IMR-90 (cell line): ENCODE measurements around the gene BAZ2B. TPM values are rescaled to one million over a fixed set of nuclear protein-coding genes. Genes with fewer than 3 reads are reported as not detected.

Experiments used
- ATAC-seq: fragments of 200-7000 bp; cut with Tn5 transposase; 2 replicates; pipeline ENCODE4 v1.9.1; 2020; ENCODE audit warnings: low read depth, mild to moderate bottlenecking, moderate library complexity
- BruUV-seq: library from RNA; stranded (reverse); fragments of 400-500 nt; replicated peaks from 2 replicates; lab custom pipeline; 2021; lab: Mats Ljungman, UMichigan
- CTCF ChIA-PET: fragments of 300-600 bp; formaldehyde crosslinking; extraction: SDS; loops from one replicate; lab custom pipeline; 2021; ENCODE audit warnings: antibody characterized with exemption; lab: Yijun Ruan, JAX
- POLR2A ChIA-PET: fragments of 300-600 bp; sonication (Branson Sonifier 250); formaldehyde crosslinking; loops from one replicate; lab custom pipeline; 2022; ENCODE audit warnings: antibody characterized with exemption; ENCODE audit not compliant: unreplicated experiment; lab: Charles Lee
- DNase-seq: peaks from one replicate; pipeline ENCODE4 v3.0.0; 2013
- H2AFZ ChIP-seq: replicated peaks from 2 replicates; pipeline ENCODE3; 2013; ENCODE audit warnings: low read length, mild to moderate bottlenecking; ENCODE audit not compliant: poor library complexity
- H2AK5ac ChIP-seq: 2 replicates; pipeline ENCODE4 v1.6.1; 2013; ENCODE audit warnings: low read depth, low read length, inconsistent platforms
- H2AK9ac ChIP-seq: replicated peaks from 2 replicates; pipeline ENCODE3; 2013; ENCODE audit warnings: mild to moderate bottlenecking, low read depth, low read length, moderate library complexity; ENCODE audit not compliant: poor library complexity
- H2BK120ac ChIP-seq: 2 replicates; pipeline ENCODE4 v1.6.1; 2013; ENCODE audit warnings: low read depth, low read length, inconsistent platforms
- H2BK15ac ChIP-seq: 3 replicates; pipeline ENCODE4 v1.6.1; 2013; ENCODE audit warnings: low read depth, low read length, inconsistent platforms
- H2BK20ac ChIP-seq: 2 replicates; pipeline ENCODE4 v1.6.1; 2013; ENCODE audit warnings: low read depth, mild to moderate bottlenecking, inconsistent platforms, low read length, moderate library complexity
- H2BK5ac ChIP-seq: 2 replicates; pipeline ENCODE4 v1.6.1; 2013; ENCODE audit warnings: mild to moderate bottlenecking, low read depth, low read length, inconsistent platforms; ENCODE audit not compliant: poor library complexity, severe bottlenecking
- H3K14ac ChIP-seq: replicated peaks from 2 replicates; pipeline ENCODE4 v1.6.1; 2013; ENCODE audit warnings: low read depth, low read length, inconsistent platforms
- H3K18ac ChIP-seq: 2 replicates; pipeline ENCODE4 v1.6.1; 2013; ENCODE audit warnings: low read depth, low read length, control low read depth
- H3K23ac ChIP-seq: 2 replicates; pipeline ENCODE4 v1.6.1; 2013; ENCODE audit warnings: low read depth, low read length, inconsistent platforms
- H3K27ac ChIP-seq: 2 replicates; pipeline ENCODE4 v1.5.1; 2013; ENCODE audit warnings: mild to moderate bottlenecking, control low read depth, low read length; ENCODE audit not compliant: insufficient read depth
- H3K27me3 ChIP-seq: 2 replicates; pipeline ENCODE4 v1.6.1; 2013; ENCODE audit warnings: low read length; ENCODE audit not compliant: control insufficient read depth, insufficient read depth
- H3K36me3 ChIP-seq: 2 replicates; pipeline ENCODE4 v1.6.1; 2013; ENCODE audit warnings: low read length, mixed read lengths; ENCODE audit not compliant: control insufficient read depth, insufficient read depth
- H3K4ac ChIP-seq: 2 replicates; pipeline ENCODE4 v1.6.1; 2013; ENCODE audit warnings: low read depth, low read length, inconsistent platforms
- H3K4me1 ChIP-seq: 2 replicates; pipeline ENCODE4 v1.6.1; 2013; ENCODE audit warnings: low read length, mixed read lengths; ENCODE audit not compliant: control insufficient read depth, insufficient read depth
- H3K4me2 ChIP-seq: 2 replicates; pipeline ENCODE4 v1.6.1; 2013; ENCODE audit warnings: low read depth, mild to moderate bottlenecking, control low read depth, low read length, moderate library complexity
- H3K4me3 ChIP-seq: 2 replicates; pipeline ENCODE4 v1.5.1; 2013; ENCODE audit warnings: low read depth, mild to moderate bottlenecking, control low read depth, low read length, moderate library complexity; ENCODE audit not compliant: insufficient read depth
- H3K56ac ChIP-seq: 2 replicates; pipeline ENCODE4 v1.6.1; 2013; ENCODE audit warnings: low read length, inconsistent platforms; ENCODE audit not compliant: insufficient read depth; ENCODE audit errors: extremely low read depth
- H3K79me1 ChIP-seq, 2 experiments: 2 replicates each; pipeline ENCODE4 v1.6.1; 2013; ENCODE audit warnings: low read length in 2 of 2, inconsistent platforms in 1 of 2, low read depth in 1 of 2
- H3K9ac ChIP-seq: 2 replicates; pipeline ENCODE4 v1.6.1; 2013; ENCODE audit warnings: low read depth, low read length, control low read depth
- H3K9me1 ChIP-seq: 2 replicates; pipeline ENCODE4 v1.6.1; 2013; ENCODE audit warnings: low read length, inconsistent platforms; ENCODE audit not compliant: insufficient read depth
- H3K9me3 ChIP-seq: 2 replicates; pipeline ENCODE4 v1.6.1; 2013; ENCODE audit warnings: low read length; ENCODE audit not compliant: control insufficient read depth, insufficient read depth
- H4K20me1 ChIP-seq: 2 replicates; pipeline ENCODE4 v1.6.1; 2013; ENCODE audit warnings: low read length, inconsistent platforms; ENCODE audit not compliant: insufficient read depth
- H4K5ac ChIP-seq: 2 replicates; pipeline ENCODE4 v1.6.1; 2013; ENCODE audit warnings: mild to moderate bottlenecking, low read depth, low read length, control low read depth
- H4K8ac ChIP-seq, 2 experiments: 2 replicates each; pipeline ENCODE4 v1.6.1; 2013; ENCODE audit warnings: low read depth in 2 of 2, low read length in 2 of 2, control low read depth in 1 of 2, inconsistent platforms in 1 of 2
- H4K91ac ChIP-seq: 2 replicates; pipeline ENCODE4 v1.6.1; 2013; ENCODE audit warnings: low read depth, low read length, inconsistent platforms; ENCODE audit not compliant: insufficient read depth
- BHLHE40 ChIP-seq: fragments of 150-350 bp; IDR thresholded peaks from 2 replicates; pipeline ENCODE4 v1.6.1; 2016; ENCODE audit warnings: mild to moderate bottlenecking, low read depth, low read length
- CEBPB ChIP-seq: IDR thresholded peaks from 2 replicates; pipeline ENCODE4 v1.6.1; 2012; ENCODE audit warnings: low read depth, low read length, improper control_type of control experiment
- CHD1 ChIP-seq: IDR thresholded peaks from 2 replicates; pipeline ENCODE4 v1.6.1; 2012; ENCODE audit warnings: low read depth, low read length, improper control_type of control experiment
- FOS ChIP-seq: fragments of 150-350 bp; IDR thresholded peaks from 2 replicates; pipeline ENCODE4 v1.6.1; 2016; ENCODE audit warnings: low read depth, low read length
- MAFK ChIP-seq: IDR thresholded peaks from 2 replicates; pipeline ENCODE4 v1.6.1; 2012; ENCODE audit warnings: low read depth, low read length, improper control_type of control experiment
- MAZ ChIP-seq: IDR thresholded peaks from 2 replicates; pipeline ENCODE4 v1.6.1; 2012; ENCODE audit warnings: low read depth, mild to moderate bottlenecking, low read length, improper control_type of control experiment, moderate library complexity, borderline replicate concordance
- MXI1 ChIP-seq: IDR thresholded peaks from 2 replicates; pipeline ENCODE4 v1.6.1; 2012; ENCODE audit warnings: low read depth, mild to moderate bottlenecking, low read length, moderate library complexity, borderline replicate concordance
- NFE2L2 ChIP-seq: fragments of 150-350 bp; IDR thresholded peaks from 2 replicates; pipeline ENCODE4 v1.6.1; 2016; ENCODE audit warnings: low read depth, mild to moderate bottlenecking, low read length
- POLR2A ChIP-seq: IDR thresholded peaks from 2 replicates; pipeline ENCODE4 v1.6.1; 2012; ENCODE audit warnings: mild to moderate bottlenecking, low read depth, low read length
- RAD21 ChIP-seq: IDR thresholded peaks from 2 replicates; pipeline ENCODE4 v1.6.1; 2012; ENCODE audit warnings: low read length, improper control_type of control experiment
- RCOR1 ChIP-seq: IDR thresholded peaks from 2 replicates; pipeline ENCODE4 v1.6.1; 2012; ENCODE audit warnings: mild to moderate bottlenecking, low read length, improper control_type of control experiment; ENCODE audit not compliant: insufficient replicate concordance
- RFX5 ChIP-seq: IDR thresholded peaks from 2 replicates; pipeline ENCODE4 v1.8.0; 2012; ENCODE audit warnings: low read depth, mild to moderate bottlenecking, low read length, moderate library complexity
- SMC3 ChIP-seq: fragments of 150-350 bp; IDR thresholded peaks from 2 replicates; pipeline ENCODE4 v1.6.1; 2016; ENCODE audit warnings: low read depth, mild to moderate bottlenecking, antibody characterized with exemption, low read length, moderate library complexity
- WGBS, 2 experiments: methylation state at CpG; one replicate each; pipeline versions ENCODE4 v1.1.5 to v1.1.7; 2013; ENCODE audit warnings: missing lambda C conversion rate in 2 of 2; ENCODE audit not compliant: insufficient read length in 1 of 2; ENCODE audit errors: extremely low coverage in 2 of 2; 5-methylcytosine and 5-hydroxymethylcytosine counted together
- dilution Hi-C: fragments of 300-500 bp; cut with HindIII; formaldehyde crosslinking; loops from one replicate; pipeline ENCODE4 v1.14.3; 2018; ENCODE audit warnings: low sequenced_read_pairs; ENCODE audit not compliant: unreplicated experiment
- in situ Hi-C: fragments of 300-500 bp; cut with MboI; formaldehyde crosslinking; loops from 3 replicates; pipeline ENCODE4 v1.14.3; 2019; ENCODE audit warnings: low sequenced_read_pairs, inconsistent platforms, mixed read lengths
- intact Hi-C: fragments of 100-400 bp; cut with micrococcal nuclease; formaldehyde crosslinking; loops from 2 replicates; pipeline ENCODE4 v1.10.0; 2022
- polyA plus RNA-seq, 3 experiments: library from polyadenylated mRNA; depleted of rRNA; stranded (reverse); fragments of >200 nt; gene quantifications; 2 replicates each; pipeline ENCODE4 v1.2.3, GENCODE V29; 2012; ENCODE audit warnings: low replicate concordance in 1 of 3
- total RNA-seq: library from RNA; depleted of rRNA; stranded (reverse); fragments of >200 nt; gene quantifications from 2 replicates; pipeline ENCODE4 v1.2.3, GENCODE V29; 2012
- TF ChIP-seq, protein P1 (sequence below): fragments of 150-350 bp; IDR thresholded peaks from 2 replicates; pipeline ENCODE4 v1.6.1; 2017; ENCODE audit warnings: mild to moderate bottlenecking, antibody characterized with exemption, low read length, low read depth
- TF ChIP-seq, protein P2 (sequence below): conservative IDR thresholded peaks from 2 replicates; pipeline ENCODE4 v1.5.1; 2012; ENCODE audit warnings: mild to moderate bottlenecking, low read depth, low read length, improper control_type of control experiment
- TF ChIP-seq, protein P3 (sequence below): fragments of 150-350 bp; IDR thresholded peaks from 2 replicates; pipeline ENCODE4 v1.6.1; 2016; ENCODE audit warnings: low read depth, mild to moderate bottlenecking, low read length, moderate library complexity, borderline replicate concordance

Gene BAZ2B
- total and polyA plus RNA-seq, 2 of the 4 experiments (the other 2 are of a cell fraction): 8.9 to 42.1 TPM

DNA sequence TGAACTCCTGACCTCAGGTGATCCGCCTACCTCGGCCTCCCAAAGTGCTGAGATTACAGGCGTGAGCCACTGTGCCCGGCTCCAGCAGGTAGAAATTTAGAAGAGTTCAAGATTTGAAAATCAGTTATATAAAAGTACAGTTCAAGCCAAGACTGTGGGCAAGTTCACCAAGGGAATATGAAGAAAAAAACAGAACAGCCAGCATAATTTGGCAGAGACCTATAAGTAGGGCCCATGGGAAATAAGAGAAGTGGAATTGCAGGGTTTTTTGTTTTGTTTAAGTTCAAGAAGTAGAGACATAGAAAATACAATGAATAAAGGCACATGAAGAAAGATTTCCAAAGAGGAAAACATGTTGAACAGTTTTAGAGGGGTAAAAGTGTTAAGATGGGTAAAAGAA, 57.9 kb downstream of the BAZ2B start:
- H2BK15ac ChIP-seq: no peak overlapping the region
- H2AK5ac ChIP-seq: no peak overlapping the region
- H4K91ac ChIP-seq: no peak overlapping the region
- H2AK9ac ChIP-seq: no peak overlapping the region
- no peak for DNase-seq
- no peaks in the 10 kb centered on the region for H3K4me1 ChIP-seq
- ATAC-seq: no peak
- no peaks in the 10 kb centered on the region for H4K20me1 ChIP-seq
- H3K9me3 ChIP-seq: peaks cover 3% of the 10 kb centered on the region; the same call in 1 of the 2 replicates
- H3K23ac ChIP-seq: no peak overlapping the region
- H3K4me2 ChIP-seq: no peak overlapping the region
- H2BK5ac ChIP-seq: no peak overlapping the region
- CTCF ChIA-PET: no interaction called here
- H3K4me3 ChIP-seq: no peak overlapping the region
- in situ Hi-C loops: no loop called here
- no peak overlapping the region for H4K8ac ChIP-seq
- H3K27me3 ChIP-seq: no peaks in the 10 kb centered on the region
- H2AFZ ChIP-seq: no peak overlapping the region
- WGBS, 2 experiments: 100% methylated on average over 2 of the region's 4 CpGs; no CpG with 5 or more reads in 1 of the 2 experiments
- no peak overlapping the region for H3K14ac ChIP-seq
- no TSS peak for BruUV-seq
- H3K4ac ChIP-seq: no peak overlapping the region
- no peak overlapping the region for H3K56ac ChIP-seq
- H3K79me1 ChIP-seq: peaks cover 0 to 24% of the 10 kb centered on the region in 2 experiments; a peak in 3 of 4 replicates
- no peak overlapping the region for H3K27ac ChIP-seq
- H3K9ac ChIP-seq: no peak overlapping the region
- H4K5ac ChIP-seq: no peak overlapping the region
- dilution Hi-C loops: no loop called here
- intact Hi-C loops: no loop called here
- H2BK20ac ChIP-seq: no peak overlapping the region
- no peak for TF ChIP-seq MAFK
- no peak for TF ChIP-seq SMC3
- no peak for TF ChIP-seq RFX5
- no peak for TF ChIP-seq CHD1
- TF ChIP-seq RCOR1: no peak
- no peak for TF ChIP-seq CEBPB
- TF ChIP-seq, protein P1, sequence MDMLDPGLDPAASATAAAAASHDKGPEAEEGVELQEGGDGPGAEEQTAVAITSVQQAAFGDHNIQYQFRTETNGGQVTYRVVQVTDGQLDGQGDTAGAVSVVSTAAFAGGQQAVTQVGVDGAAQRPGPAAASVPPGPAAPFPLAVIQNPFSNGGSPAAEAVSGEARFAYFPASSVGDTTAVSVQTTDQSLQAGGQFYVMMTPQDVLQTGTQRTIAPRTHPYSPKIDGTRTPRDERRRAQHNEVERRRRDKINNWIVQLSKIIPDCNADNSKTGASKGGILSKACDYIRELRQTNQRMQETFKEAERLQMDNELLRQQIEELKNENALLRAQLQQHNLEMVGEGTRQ: no peak
- no peak for TF ChIP-seq MXI1
- no peak for TF ChIP-seq MAZ
- no peak for TF ChIP-seq NFE2L2
- TF ChIP-seq RAD21: no peak
- no peak for TF ChIP-seq POLR2A
- TF ChIP-seq, protein P2, sequence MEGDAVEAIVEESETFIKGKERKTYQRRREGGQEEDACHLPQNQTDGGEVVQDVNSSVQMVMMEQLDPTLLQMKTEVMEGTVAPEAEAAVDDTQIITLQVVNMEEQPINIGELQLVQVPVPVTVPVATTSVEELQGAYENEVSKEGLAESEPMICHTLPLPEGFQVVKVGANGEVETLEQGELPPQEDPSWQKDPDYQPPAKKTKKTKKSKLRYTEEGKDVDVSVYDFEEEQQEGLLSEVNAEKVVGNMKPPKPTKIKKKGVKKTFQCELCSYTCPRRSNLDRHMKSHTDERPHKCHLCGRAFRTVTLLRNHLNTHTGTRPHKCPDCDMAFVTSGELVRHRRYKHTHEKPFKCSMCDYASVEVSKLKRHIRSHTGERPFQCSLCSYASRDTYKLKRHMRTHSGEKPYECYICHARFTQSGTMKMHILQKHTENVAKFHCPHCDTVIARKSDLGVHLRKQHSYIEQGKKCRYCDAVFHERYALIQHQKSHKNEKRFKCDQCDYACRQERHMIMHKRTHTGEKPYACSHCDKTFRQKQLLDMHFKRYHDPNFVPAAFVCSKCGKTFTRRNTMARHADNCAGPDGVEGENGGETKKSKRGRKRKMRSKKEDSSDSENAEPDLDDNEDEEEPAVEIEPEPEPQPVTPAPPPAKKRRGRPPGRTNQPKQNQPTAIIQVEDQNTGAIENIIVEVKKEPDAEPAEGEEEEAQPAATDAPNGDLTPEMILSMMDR: no peak
- no peak for TF ChIP-seq BHLHE40
- no peak for TF ChIP-seq FOS
- TF ChIP-seq, protein P3, sequence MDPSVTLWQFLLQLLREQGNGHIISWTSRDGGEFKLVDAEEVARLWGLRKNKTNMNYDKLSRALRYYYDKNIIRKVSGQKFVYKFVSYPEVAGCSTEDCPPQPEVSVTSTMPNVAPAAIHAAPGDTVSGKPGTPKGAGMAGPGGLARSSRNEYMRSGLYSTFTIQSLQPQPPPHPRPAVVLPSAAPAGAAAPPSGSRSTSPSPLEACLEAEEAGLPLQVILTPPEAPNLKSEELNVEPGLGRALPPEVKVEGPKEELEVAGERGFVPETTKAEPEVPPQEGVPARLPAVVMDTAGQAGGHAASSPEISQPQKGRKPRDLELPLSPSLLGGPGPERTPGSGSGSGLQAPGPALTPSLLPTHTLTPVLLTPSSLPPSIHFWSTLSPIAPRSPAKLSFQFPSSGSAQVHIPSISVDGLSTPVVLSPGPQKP: no peak
- H3K36me3 ChIP-seq: peaks cover 2% of the 10 kb centered on the region; the same call in 1 of the 2 replicates
- H2BK120ac ChIP-seq: no peak overlapping the region
- H3K18ac ChIP-seq: no peak overlapping the region
- POLR2A ChIA-PET: no interaction called here
- H3K9me1 ChIP-seq: no peaks in the 10 kb centered on the region; the same call in 1 of the 2 replicates
